Measurements from ENCODE around the gene SCGB3A1.

Gene SCGB3A1, protein sequence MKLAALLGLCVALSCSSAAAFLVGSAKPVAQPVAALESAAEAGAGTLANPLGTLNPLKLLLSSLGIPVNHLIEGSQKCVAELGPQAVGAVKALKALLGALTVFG

GRCh38 chr5:180591311-180591887 lies at the start of gene SCGB3A1:
Gene SCGB3A1, minus strand, starts transcription at chr5:180591499. Its CDS starts 37 bp downstream, at chr5:180591462.
- DNase-seq = no peak

DNA sequence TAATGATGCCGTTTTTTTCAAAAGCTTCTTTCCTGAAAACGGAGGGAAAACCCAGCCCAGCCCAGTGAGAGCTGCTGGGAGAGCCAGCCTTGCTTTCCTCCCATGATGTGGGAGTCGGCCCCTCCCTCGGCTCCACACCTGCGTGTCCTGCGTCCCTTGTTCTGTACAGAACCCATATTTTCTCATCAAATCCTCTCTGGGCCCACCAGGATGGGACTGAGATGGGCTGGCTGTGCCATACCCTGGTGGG lies 49.2 kb upstream of the SCGB3A1 start:
- DNase-seq = no peak

DNA sequence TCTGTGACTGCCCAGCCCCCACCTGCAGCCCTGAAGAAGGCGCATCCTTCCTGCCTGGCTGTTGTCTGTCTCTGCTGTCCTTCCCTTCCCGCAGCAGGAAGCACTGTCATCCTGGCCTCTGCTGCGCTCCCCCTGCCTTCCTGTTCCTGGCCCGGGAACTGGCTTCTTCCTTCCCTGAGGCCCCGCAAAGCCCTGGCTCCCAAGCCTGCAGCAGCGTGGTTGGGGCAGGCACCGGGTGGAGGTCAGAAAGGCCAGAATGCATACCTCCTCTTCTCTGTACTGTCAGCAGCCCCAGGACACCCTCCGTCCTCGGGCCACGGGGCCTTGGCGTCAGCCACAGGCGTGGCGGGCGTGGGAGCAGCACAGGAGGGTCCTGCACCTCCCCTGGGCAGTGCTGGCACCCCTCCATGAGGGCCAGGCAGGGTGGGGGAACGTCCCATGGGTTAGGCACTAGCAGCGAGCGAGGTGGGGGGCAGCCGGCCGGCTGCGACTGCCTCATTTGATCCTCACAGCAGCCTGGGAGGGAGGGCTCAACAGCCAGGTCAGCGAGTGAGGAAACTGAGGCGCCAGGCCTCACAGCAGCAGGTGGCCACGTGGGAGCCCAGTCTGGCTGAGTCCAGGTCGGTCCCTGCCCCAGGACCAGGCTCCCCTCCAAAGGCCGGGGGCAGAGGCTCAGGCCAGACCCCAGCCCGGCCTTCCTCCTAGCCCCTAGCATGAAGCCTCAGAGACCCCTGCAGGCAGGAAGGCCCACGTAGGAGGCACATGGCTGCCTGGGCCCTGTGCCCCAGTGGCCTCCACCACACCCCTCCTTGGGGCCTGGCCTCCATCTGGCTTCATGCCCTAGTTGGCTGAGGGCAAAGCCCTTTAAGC lies 48.7 kb upstream of the SCGB3A1 start:
- DNase-seq = no peak

DNA sequence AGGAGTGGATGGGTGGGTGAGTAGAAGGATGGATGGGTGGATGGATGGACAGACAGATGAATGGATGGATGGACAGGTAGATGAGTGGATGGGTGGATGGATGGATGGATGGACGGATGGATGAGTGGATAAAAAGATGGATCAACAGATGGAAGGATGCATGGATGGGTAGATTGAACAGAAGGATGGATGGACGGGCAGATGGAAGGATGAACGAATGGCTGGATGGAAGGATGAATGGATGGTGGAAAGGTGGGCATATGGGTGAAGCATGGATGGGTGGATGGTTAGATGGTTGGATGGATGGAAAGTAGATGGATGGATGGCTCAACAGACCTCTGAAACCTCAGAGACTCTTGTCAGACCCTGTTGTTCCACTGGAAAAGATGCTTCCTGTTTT lies 48.0 kb upstream of the SCGB3A1 start:
- no peak for DNase-seq

DNA sequence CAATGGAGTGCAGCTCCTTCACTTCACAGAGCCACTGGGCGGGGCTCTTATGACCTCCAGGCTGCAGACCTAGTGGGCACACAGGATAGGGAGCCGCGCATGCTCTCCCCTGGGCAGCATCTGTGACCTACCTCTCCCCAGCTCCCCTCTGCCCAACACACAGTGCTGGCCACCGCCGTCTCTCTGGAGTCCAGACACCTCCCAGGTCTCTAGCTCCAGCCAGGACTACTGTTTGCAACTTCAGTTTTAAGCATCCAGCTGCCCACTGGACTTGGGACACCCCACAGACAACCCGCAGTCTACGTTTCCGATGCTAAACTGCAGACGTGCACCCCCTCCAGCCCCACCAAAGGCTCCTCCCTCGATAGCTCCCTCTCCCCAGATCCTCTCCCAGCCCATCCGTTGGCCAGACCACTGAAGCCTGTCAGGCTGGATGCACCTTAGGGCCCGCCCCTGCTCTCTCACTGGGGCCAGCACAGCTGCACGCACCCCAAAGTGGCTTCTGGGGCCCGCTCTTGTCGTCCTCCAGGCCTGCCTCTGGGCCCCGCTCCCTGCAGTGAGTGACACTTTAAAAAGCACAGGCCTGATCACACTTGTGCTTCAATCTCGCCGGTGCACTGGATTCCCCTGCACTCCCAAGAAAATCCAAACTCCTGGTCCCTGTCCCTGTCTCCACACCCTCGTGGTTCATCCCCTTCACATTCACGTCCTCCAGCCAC lies 46.8 kb upstream of the SCGB3A1 start:
- DNase-seq = no peak

- no peak for DNase-seq
These were observed 45.2 kb upstream of the SCGB3A1 start for GRCh38 chr5:180636403-180637075.

GRCh38 chr5:180636016-180636402 lies 44.7 kb upstream of the SCGB3A1 start:
- DNase-seq = no peak

- no peak for DNase-seq
These were observed 42.2 kb upstream of the SCGB3A1 start for GRCh38 chr5:180633283-180634177.

- no peak for DNase-seq
These were observed 41.5 kb upstream of the SCGB3A1 start for GRCh38 chr5:180632768-180633167.

- no peak for DNase-seq
These were observed 40.5 kb upstream of the SCGB3A1 start for GRCh38 chr5:180631549-180632383.

DNA sequence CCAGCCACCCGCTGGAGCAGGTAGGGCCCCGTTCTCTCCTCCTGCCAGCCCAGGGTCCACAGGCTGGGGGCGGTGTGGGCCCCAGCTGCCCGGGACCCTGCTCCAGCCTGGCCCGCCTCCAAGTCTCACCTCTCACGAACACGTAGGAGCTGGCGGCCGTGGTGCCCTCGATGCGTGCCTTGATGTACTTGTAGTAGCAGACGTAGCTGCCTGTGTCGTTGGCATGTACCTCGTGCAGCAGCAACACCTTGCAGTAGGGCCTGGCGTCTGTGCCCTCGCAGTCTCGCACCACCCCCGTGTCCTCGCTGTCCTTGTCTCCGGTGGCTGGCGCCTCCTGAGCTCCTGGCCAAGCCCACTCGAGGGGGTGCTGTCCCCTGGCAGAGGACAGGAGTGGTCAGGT lies 39.1 kb upstream of the SCGB3A1 start:
- DNase-seq = no peak

GRCh38 chr5:180629831-180630382 lies 38.6 kb upstream of the SCGB3A1 start:
- no peak for DNase-seq

- no peak for DNase-seq
These were observed 37.8 kb upstream of the SCGB3A1 start for GRCh38 chr5:180628827-180629750.

DNA sequence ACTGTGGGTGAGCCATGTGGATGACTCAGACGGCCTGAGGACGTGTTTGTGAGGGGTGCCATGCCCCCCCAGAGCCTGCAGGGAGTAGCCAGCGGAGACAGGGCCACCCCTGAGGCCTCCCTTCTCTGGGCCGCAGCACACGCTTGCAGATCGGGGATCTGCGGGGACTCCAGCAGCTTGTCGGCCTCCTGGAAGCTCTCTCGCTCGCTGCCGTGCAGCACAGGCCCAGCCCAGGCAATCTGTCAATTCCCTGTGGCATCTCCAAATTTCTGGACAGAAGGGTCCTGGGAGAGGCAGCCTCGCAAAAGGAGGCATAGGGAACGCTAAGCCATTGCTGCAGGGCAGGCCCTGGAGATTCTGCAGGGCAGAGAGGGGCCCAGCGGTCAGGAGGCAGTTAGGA lies 36.9 kb upstream of the SCGB3A1 start:
- no peak for DNase-seq

GRCh38 chr5:180627386-180628120 lies 36.3 kb upstream of the SCGB3A1 start:
- DNase-seq = no peak

DNA sequence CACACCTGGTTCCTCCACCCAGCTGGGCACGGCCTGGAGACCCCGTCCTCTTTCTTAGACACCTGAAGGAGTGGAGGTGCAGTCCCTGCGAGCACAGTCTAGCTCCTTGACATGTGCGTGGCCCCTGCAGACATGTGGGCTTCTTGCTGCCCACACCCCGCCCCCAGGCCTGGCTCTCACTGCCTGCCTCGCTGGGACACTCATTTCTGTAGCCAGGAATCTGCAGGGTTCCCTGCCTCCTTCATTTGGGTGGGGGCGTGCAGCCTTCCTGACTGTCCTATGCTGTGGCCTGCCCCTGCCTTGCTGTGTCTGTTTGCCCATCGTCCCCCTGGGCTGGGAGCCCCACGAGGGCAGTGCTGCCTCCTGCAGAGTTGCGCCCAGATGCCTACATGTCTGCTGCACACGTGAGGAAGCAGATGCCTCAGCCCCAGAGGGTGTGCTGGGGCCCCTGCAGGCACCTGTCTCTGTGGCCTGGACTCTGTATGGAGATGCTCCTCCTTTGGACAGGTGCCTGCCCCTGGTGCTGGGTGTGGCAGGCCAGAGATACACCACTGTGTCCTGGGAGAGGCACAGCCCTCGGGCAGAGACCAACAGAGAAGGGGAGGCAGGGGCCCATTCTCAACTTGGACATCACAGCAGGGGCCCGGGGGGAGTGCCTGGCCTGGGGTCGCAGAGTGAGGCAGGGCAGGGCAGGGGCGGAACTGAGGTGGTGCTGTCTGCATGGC lies 35.5 kb upstream of the SCGB3A1 start:
- no peak for DNase-seq

DNA sequence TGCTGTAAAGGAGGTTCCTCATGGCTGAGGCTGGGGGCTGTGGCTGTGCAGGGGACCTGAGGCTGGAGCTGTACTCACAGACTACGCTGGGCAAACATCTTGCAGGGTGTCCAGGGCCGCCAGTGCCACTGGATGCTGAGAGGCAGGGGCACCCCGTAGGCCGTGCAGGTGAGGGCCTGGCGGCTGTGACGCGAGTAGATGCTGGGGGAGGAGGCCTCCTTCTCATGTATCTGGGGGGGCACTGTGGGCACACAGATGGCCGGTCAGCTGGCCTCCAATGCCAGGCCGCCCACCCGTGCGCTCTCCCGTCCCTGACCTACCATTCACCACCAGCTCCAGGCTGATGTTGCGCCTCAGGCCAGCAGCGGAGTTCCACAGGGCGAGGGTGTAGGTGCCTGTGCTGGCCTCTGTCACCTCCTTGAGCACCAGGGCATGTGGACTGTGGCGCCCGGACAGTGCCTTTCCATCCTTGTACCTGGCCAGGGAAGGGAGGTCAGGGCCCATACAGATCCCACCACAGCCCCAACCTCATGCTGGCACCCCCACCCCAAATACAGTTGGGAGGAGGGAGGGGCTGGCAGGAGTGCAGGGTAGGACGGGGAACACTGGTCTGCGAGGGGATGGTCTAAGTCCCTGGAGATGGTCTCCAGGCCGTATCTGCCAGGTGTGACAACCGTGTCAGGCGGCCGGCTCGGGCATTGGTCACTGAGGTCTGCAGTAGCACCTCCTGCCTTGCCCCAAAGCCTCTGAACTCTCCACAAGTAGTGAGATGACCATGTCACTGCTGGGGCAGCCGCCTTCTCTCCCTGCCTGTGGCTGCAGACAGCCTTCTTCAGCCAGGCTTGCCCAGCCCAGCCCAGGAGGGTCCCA lies 34.7 kb upstream of the SCGB3A1 start:
- DNase-seq = no peak
